Uterus (tissue), 2 donors: ENCODE results near the gene KCTD14.

Experiments
- CTCF ChIP-seq, 4 experiments: fragments of 200-600 bp in 2 of 4; fragments of 450-650 bp in 2 of 4; sonication (generic) in 2 of 4; IDR thresholded peaks; one replicate each; pipeline ENCODE4 v1.5.1; 2016 to 2019; ENCODE audit warnings: antibody characterized with exemption in 4 of 4, mild to moderate bottlenecking in 2 of 4, moderate library complexity in 1 of 4
- POLR2A ChIP-seq, 2 donors: fragments of 450-650 bp; IDR thresholded peaks; one replicate each; pipeline ENCODE4 v1.6.1; 2016; ENCODE audit warnings: antibody characterized with exemption in 2 of 2, mild to moderate bottlenecking in 1 of 2, moderate library complexity in 1 of 2

DNA sequence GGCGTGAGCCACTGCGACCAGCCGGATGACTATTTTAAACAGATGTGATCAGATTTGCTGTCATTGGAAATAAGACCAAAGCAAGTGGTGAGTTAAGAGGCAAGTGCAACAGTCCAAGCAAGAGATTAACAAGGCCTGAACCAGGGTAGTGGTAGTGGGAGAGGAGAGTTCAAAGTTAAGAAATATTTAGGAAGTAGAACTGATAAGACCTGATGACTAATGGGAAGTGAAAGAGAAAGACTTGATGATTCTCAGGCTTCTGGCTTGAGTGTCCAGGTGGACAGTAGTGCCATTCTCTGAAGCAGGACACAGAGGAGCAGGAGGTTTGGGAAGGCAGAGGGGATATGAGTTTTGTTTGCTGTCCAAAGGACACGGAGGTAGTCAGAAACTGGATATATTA lies 49.4 kb upstream of the KCTD14 start:
- TF ChIP-seq CTCF (IDR thresholded peaks at IDR 0.05) (no peak), POLR2A (IDR thresholded peaks at IDR 0.05) (no peak)
